Breast epithelium (tissue), 3 donors: Measurements from ENCODE around the gene NIP7.

Source experiments
- POLR2A ChIP-seq: fragments of 450-650 bp; IDR thresholded peaks from one replicate; pipeline ENCODE4 v1.6.1; 2016; ENCODE audit warnings: antibody characterized with exemption, mild to moderate bottlenecking, moderate library complexity
- POLR2AphosphoS5 ChIP-seq, 3 donors: sonication (generic); formaldehyde crosslinking; IDR thresholded peaks; one replicate each; pipeline ENCODE4 v1.6.1; 2017; ENCODE audit warnings: antibody characterized with exemption in 3 of 3
- TF ChIP-seq, protein P1 (sequence below), 3 donors: fragments of 450-650 bp; IDR thresholded peaks; one replicate each; pipeline ENCODE4 v1.5.1; 2016 to 2017; ENCODE audit warnings: antibody characterized with exemption in 3 of 3, mild to moderate bottlenecking in 3 of 3, moderate library complexity in 3 of 3

DNA sequence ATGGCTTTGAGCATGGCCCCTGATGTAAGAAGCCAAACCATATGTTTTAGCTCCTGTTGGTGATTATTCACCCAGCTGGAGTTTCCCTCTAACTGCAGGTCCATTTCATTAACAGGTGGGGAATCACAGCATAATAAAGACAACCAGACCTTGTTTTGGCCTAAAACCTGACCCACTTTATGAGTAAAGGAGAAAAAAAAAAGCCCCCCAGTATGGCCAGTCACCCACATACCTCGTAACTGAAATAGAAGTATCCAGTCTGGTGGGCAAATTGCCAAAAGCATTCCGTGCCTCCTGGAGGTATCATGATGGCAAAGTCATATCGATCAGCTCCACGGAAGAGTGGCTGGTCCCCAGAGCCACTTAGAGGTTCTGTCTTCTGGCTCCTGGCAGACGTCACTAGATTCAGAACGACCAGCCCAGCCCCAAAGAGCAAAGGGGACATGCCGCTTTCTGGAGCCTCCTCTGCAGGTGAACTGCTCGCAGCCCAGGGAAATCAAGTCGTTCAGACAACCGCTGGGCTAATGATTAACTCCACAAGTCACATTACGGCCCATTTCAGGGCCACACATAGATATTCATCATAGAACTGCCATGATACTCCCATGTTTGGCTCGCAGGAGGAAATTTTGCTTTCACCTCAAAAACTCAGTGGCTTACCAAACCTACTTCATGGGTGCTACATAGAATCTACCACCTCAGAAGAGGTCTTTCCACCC is 11.9 kb downstream of the NIP7 start, which contains the start of gene TMED6:
- TF ChIP-seq, protein P1, sequence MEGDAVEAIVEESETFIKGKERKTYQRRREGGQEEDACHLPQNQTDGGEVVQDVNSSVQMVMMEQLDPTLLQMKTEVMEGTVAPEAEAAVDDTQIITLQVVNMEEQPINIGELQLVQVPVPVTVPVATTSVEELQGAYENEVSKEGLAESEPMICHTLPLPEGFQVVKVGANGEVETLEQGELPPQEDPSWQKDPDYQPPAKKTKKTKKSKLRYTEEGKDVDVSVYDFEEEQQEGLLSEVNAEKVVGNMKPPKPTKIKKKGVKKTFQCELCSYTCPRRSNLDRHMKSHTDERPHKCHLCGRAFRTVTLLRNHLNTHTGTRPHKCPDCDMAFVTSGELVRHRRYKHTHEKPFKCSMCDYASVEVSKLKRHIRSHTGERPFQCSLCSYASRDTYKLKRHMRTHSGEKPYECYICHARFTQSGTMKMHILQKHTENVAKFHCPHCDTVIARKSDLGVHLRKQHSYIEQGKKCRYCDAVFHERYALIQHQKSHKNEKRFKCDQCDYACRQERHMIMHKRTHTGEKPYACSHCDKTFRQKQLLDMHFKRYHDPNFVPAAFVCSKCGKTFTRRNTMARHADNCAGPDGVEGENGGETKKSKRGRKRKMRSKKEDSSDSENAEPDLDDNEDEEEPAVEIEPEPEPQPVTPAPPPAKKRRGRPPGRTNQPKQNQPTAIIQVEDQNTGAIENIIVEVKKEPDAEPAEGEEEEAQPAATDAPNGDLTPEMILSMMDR (IDR thresholded peaks at IDR 0.05): no peak
- TF ChIP-seq POLR2A (no peak), POLR2AphosphoS5 (IDR thresholded peaks at IDR 0.05) (no peak)
